HG03095 (cell line): ENCODE data around the gene RRM2.

Source experiments
- ATAC-seq: cut with Tn5 transposase; IDR thresholded peaks from one replicate; pipeline ENCODE4 v1.9.1; 2021; ENCODE audit warnings: moderate library complexity; ENCODE audit not compliant: unreplicated experiment

RRM2 gene

DNA sequence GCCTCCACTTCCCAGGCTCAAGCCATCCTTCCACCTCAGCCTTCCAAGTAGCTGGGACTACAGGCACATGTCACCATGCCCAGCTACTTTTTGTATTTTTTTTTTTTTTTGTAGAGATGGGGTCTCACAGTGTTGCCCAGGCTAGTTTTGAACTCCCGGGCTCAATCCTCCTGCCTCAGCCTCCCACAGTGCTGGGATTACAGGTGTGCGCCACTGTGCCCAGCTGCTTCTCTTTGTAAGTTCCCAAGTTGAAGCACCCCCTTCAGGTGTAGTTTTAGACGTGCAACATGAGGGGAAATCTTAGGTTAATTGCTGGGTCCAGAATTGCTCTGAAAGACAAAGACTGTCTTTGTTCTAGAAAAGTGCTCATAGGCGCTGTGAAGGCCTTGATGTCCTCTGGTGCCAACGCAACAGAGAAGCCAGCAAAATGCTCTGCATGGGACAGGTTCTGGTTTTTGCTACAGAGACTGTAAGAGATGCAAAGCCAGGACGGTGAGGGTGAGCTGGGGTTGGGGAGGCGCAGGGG is 46.6 kb downstream of the RRM2 start:
- ATAC-seq: no peak

DNA sequence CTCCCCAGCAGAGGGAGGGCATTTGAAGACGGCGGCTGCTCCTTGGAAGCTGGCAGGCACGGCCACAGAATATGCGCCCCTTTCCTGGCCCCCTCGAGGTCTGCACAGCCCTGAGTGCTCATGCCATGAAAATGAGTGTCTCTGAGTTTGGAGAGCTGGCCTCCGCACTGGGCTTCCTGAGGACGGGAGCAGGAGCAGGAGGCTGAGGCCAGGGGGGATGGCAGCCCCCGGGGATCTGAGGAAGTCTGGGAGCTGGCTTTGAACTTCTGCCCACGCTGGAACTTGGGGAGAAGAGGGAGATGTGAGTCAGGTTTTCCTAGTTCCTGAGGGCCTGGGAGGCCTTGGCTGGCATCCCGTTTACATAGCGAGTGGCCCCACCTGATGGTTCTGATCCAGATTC is 47.0 kb downstream of the RRM2 start:
- no peak for ATAC-seq

DNA sequence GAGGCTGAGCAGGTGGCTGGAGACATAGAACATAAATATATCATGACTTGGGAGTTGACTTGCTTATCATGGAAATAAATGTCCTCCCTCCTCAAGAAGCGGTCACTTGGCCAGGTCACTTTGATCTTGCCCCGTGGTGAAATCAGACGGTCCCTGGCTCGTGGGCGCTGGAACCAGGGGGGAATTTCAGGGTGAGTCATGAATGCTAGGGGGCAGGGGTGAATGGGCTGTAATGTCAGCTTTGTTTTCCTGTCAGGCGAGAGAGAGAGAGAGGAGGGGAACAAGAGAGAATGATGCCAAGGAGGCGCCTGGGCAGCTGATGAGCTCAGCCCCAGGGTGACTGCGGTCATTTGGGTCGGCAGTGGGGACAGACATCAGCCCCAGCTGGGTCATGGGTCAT is 47.7 kb downstream of the RRM2 start:
- no peak for ATAC-seq

- no peak for ATAC-seq
These were observed 48.7 kb downstream of the RRM2 start for GRCh38 chr2:10171006-10171800.

DNA sequence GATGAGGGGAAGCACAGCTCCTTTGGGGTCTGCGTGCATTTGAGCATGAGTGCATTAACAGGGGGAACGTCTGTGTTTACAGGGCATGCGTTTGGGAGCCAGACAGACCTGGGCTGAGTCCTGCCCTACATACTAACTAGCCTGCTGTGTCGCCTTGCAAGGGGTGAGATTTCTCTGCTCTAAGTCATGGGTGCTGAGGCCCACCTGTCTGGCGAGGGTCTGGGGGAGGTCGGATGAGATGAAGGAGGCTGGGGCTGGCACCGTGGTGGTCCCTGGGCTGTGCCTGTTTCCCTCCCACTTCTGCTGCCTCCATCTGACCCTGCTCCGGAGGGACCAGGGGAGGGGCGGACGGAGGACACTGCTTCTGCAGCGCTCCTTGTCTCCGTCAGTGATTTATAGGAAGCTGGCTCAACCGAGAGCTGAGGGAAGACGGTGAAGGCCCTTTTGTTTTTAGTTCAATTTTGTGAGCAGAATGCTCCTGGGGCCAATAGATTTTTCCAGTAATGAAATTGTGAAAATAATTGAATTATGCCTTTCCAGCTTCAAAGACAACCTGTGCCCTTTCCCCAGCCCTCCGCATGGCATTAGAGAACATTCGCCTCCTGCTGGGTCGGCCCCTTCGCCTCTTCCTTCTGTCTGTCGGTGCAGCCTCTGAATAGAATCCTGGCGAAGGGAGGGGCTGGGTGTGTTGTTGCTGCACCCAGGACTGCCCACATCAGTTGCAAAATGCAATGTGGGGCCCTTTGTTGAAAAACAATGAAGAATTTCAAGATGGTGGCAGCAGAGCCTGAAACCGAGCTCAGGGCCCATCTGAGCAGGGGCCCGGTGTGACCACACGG is 49.7 kb downstream of the RRM2 start:
- no peak for ATAC-seq

- ATAC-seq: no peak
These were observed 50.9 kb downstream of the RRM2 start for GRCh38 chr2:10173258-10174005.

GRCh38 chr2:10174173-10174572 is 51.6 kb downstream of the RRM2 start:
- ATAC-seq: no peak

DNA sequence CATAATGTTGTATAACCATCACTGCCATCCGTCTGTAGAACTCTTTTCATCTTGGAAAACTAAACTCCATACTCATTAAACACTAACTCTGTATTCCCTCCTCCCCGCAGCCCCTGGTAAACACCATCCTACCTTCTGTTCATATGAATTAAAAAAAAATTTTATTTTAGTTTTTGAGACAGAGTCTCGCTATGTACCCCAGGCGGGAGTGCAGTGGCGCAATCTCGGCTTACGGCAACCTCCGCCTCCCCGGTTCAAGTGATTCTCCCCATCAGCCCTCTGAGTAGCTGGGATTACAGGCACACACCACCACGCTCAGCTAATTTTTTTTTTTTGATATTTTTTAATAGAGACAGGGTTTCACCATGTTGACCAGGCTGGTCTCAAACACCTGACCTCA is 52.9 kb downstream of the RRM2 start:
- ATAC-seq: no peak

GRCh38 chr2:10178751-10179150 is 56.2 kb downstream of the RRM2 start:
- ATAC-seq: no peak

- ATAC-seq: no peak
These were observed 56.9 kb downstream of the RRM2 start for GRCh38 chr2:10179422-10179821.

DNA sequence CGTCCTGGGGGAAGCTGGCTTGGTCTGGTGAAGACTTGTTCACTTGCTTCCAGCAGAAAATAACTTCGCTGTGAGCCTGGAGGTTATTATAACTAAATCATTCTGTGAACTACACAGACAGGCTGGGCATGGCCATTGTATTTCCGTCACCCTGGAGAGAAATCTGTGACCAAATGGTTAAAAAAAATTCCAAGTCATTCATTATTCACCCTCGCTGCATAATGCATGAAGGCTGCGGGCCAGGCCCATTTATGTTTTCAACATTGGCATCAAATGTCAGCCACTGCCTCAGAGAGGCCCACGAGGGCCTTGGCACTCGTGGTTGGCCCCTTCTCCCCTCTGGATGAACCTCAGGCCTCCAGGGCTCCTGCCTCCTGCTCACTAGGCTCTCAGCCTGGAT is 57.7 kb downstream of the RRM2 start:
- no peak for ATAC-seq
